ENCODE data around the gene CD84. TPM values are rescaled to one million over a fixed set of nuclear protein-coding genes. Genes with fewer than 3 reads are reported as not detected.

CD84 gene
- total RNA-seq, 1 experiment from 2014 or later: not detected

- intact Hi-C loops (cut with micrococcal nuclease; ENCODE audit: unreplicated experiment): no loop called here
- DNase-seq: no peak
- no peaks in the 10 kb centered on the region for H3K9me3 Mint-ChIP-seq (ENCODE audit: low read depth, unreplicated experiment)
- no peaks in the 10 kb centered on the region for H3K36me3 Mint-ChIP-seq (ENCODE audit: insufficient read depth, unreplicated experiment)
- peaks cover 81% of the 10 kb centered on the region for H3K27me3 Mint-ChIP-seq (ENCODE audit: unreplicated experiment)
- CTCF ChIA-PET: interaction anchor here (0.7 kb wide), 1 partner anchor 410 kb away, joined by 3 read pairs; no protein-coding TSS in a partner anchor
- TF ChIP-seq CTCF (IDR thresholded peaks at IDR 0.05; ENCODE audit: unreplicated experiment): no peak
- no peak overlapping the region for H3K4me3 Mint-ChIP-seq (ENCODE audit: low read depth, unreplicated experiment)
- no peaks in the 10 kb centered on the region for H3K4me1 Mint-ChIP-seq (ENCODE audit: low read depth, unreplicated experiment)
- no TSS peak for BruUV-seq (replicated peaks)
- H3K27ac Mint-ChIP-seq (ENCODE audit: unreplicated experiment): no peak overlapping the region
These were observed 46.6 kb upstream of the CD84 start for GRCh38 chr1:160625725-160626498.

DNA sequence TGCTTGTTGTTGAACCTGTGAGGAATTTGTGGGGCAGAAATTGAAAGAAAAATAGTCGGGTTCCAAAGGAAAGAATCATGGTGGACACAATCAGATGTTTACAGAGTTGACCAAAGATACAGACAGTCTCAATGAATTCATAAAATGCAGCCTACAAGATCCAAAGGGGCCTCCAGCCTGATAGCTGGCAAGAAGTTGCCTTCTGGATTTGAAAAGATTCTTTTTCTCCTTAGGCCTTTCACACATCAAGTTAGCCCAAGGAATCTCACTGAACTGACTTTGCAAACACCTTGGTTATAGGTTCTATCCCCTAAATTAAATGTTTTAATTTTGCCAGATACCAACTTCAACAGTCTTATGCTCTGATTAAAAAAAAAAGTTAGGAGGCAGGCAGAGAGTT is 46.0 kb upstream of the CD84 start:
- Mint-ChIP-seq H3K9me3 (ENCODE audit: low read depth, unreplicated experiment) (no peaks in the 10 kb centered on the region), H3K27me3 (ENCODE audit: unreplicated experiment) (peaks cover 75% of the 10 kb centered on the region), H3K36me3 (ENCODE audit: insufficient read depth, unreplicated experiment) (no peaks in the 10 kb centered on the region), H3K4me1 (ENCODE audit: low read depth, unreplicated experiment) (no peaks in the 10 kb centered on the region), H3K27ac (ENCODE audit: unreplicated experiment) (no peak overlapping the region), H3K4me3 (ENCODE audit: low read depth, unreplicated experiment) (no peak overlapping the region)
- BruUV-seq (replicated peaks): no TSS peak
- no peak for DNase-seq
- intact Hi-C loops (cut with micrococcal nuclease; ENCODE audit: unreplicated experiment): no loop called here
- CTCF ChIA-PET: interaction anchor here (0.7 kb wide), 1 partner anchor 410 kb away, joined by 3 read pairs; no protein-coding TSS in a partner anchor
- no peak for TF ChIP-seq CTCF (IDR thresholded peaks at IDR 0.05; ENCODE audit: unreplicated experiment)

GRCh38 chr1:160624464-160624863 is 45.2 kb upstream of the CD84 start:
- CTCF ChIA-PET: no interaction called here
- Mint-ChIP-seq H3K27me3 (ENCODE audit: unreplicated experiment) (peaks cover 73% of the 10 kb centered on the region), H3K36me3 (ENCODE audit: insufficient read depth, unreplicated experiment) (no peaks in the 10 kb centered on the region), H3K27ac (ENCODE audit: unreplicated experiment) (no peak overlapping the region), H3K9me3 (ENCODE audit: low read depth, unreplicated experiment) (no peaks in the 10 kb centered on the region), H3K4me1 (ENCODE audit: low read depth, unreplicated experiment) (no peaks in the 10 kb centered on the region), H3K4me3 (ENCODE audit: low read depth, unreplicated experiment) (no peak overlapping the region)
- no TSS peak for BruUV-seq (replicated peaks)
- TF ChIP-seq CTCF (IDR thresholded peaks at IDR 0.05; ENCODE audit: unreplicated experiment): no peak
- intact Hi-C loops (cut with micrococcal nuclease; ENCODE audit: unreplicated experiment): no loop called here
- DNase-seq: no peak

DNA sequence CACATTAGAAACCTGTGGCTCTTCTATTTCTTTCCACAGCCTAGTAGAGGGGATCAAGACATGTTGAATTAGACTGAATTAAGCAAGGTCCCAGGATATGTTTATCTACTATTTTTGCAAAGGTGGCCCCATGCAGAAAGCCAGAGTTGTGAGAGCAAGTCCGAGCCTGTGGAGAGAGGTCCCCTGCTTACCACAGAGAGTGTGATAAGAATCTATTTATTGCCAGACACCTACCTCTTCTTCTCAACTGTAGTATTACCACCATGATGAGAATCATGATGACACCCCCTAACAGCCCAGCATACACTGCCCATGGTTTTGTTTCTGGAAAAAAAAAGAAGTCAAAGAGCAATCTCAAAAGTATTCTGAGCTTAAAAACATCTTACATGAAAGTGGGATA is 44.6 kb upstream of the CD84 start:
- peaks cover 73% of the 10 kb centered on the region for H3K27me3 Mint-ChIP-seq (ENCODE audit: unreplicated experiment)
- H3K4me1 Mint-ChIP-seq (ENCODE audit: low read depth, unreplicated experiment): no peaks in the 10 kb centered on the region
- no peak for DNase-seq
- CTCF ChIA-PET: no interaction called here
- no peak overlapping the region for H3K27ac Mint-ChIP-seq (ENCODE audit: unreplicated experiment)
- no peak for TF ChIP-seq CTCF (IDR thresholded peaks at IDR 0.05; ENCODE audit: unreplicated experiment)
- no peaks in the 10 kb centered on the region for H3K9me3 Mint-ChIP-seq (ENCODE audit: low read depth, unreplicated experiment)
- BruUV-seq (replicated peaks): no TSS peak
- no peak overlapping the region for H3K4me3 Mint-ChIP-seq (ENCODE audit: low read depth, unreplicated experiment)
- no peaks in the 10 kb centered on the region for H3K36me3 Mint-ChIP-seq (ENCODE audit: insufficient read depth, unreplicated experiment)
- intact Hi-C loops (cut with micrococcal nuclease; ENCODE audit: unreplicated experiment): no loop called here
